A549 (cell line): ENCODE results near the gene CTRB2. TPM values are rescaled to one million over a fixed set of nuclear protein-coding genes. Genes with fewer than 3 reads are reported as not detected.

Experiments
- CEBPB ChIP-seq, 2 experiments: fragments of >200 bp in 1 of 2; sonication (Bioruptor Twin) in 1 of 2; formaldehyde crosslinking in 1 of 2; IDR thresholded peaks; 2 replicates each; pipeline ENCODE4 v1.6.1; 2012 to 2016
- GATA3 ChIP-seq: IDR thresholded peaks from 2 replicates; pipeline ENCODE4 v1.6.1; 2012; ENCODE audit warnings: borderline replicate concordance
- HOXB13 ChIP-seq: fragments of 250-450 bp; sonication (Bioruptor Pico); IDR thresholded peaks from 2 replicates; pipeline ENCODE4 v1.5.0; 2020; ENCODE audit warnings: low read depth, mild to moderate bottlenecking, moderate library complexity
- JUN ChIP-seq, 2 experiments: fragments of >200 bp; sonication (Bioruptor Twin); formaldehyde crosslinking; IDR thresholded peaks; 2 replicates in 1 of 2; 3 replicates in 1 of 2; pipeline ENCODE4 v1.6.1; 2016 to 2017
- KDM5A ChIP-seq: fragments of 200-600 bp; sonication (generic); IDR thresholded peaks from 2 replicates; pipeline ENCODE4 v1.6.1; 2016; ENCODE audit warnings: antibody characterized with exemption, mild to moderate bottlenecking
- ZNF302 ChIP-seq: fragments of 250-450 bp; sonication (Bioruptor Pico); IDR thresholded peaks from 2 replicates; pipeline ENCODE4 v1.9.0; 2021; ENCODE audit warnings: inconsistent platforms, mild to moderate bottlenecking, moderate library complexity
- polyA plus RNA-seq, 4 experiments: library from polyadenylated mRNA; depleted of rRNA in 3 of 4; stranded (reverse); fragments of >200 nt; fragmentation: RNase III in 1 of 4; extraction: RNeasy Plus Mini Kit Qiagen cat#74134 plus additional on column Dnase treatment in 1 of 4; gene quantifications; 2 replicates in 3 of 4; 3 replicates in 1 of 4; pipeline ENCODE4 v1.2.3, GENCODE V29; 2011 to 2017
- TF ChIP-seq, protein P1 (sequence below): fragments of >200 bp; sonication (Bioruptor Twin); formaldehyde crosslinking; IDR thresholded peaks from 3 replicates; pipeline ENCODE4 v1.6.1; 2016

CTRB2 gene
- polyA plus RNA-seq, 2 of the 4 experiments (the other 2 are of a cell fraction) = not detected

DNA sequence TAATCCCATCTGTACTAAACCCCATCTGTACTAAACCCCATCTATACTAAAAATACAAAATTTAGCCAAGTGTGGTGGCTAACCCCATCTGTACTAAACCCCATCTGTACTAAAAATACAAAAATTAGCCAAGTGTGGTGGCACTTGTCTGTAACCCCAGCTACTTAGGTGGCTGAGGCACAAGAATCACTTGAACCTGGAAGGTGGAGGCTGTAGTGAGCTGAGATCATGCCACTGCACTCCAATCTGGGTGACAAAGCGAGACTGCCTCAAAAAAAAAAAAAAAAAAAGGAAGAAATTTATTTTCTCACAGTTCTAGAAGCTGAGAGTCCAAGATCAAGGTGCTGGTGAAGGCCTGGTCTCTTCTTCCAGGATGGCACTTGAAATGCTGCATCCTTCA is 46.6 kb downstream of the CTRB2 start (continued):
- TF ChIP-seq, protein P1, sequence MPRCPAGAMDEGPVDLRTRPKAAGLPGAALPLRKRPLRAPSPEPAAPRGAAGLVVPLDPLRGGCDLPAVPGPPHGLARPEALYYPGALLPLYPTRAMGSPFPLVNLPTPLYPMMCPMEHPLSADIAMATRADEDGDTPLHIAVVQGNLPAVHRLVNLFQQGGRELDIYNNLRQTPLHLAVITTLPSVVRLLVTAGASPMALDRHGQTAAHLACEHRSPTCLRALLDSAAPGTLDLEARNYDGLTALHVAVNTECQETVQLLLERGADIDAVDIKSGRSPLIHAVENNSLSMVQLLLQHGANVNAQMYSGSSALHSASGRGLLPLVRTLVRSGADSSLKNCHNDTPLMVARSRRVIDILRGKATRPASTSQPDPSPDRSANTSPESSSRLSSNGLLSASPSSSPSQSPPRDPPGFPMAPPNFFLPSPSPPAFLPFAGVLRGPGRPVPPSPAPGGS = no peak
- TF ChIP-seq GATA3 (no peak), CEBPB (IDR thresholded peaks at IDR 0.05) (no peak), JUN (IDR thresholded peaks at IDR 0.05) (no peak), HOXB13 (CRISPR knock-in tag) (no peak), ZNF302 (CRISPR knock-in tag) (no peak), KDM5A (no peak)

Other genes with a start within 250 kb of the CTRB2 start
- gene WDR59, start 222.0 kb downstream of the CTRB2 start, polyA plus RNA-seq (2011; rRNA removed) = 52.2 and 57.2 TPM in 2 replicates
- gene WDR59, start 222.0 kb downstream of the CTRB2 start, polyA plus RNA-seq (2017; fragmentation: RNase III; extraction: RNeasy Plus Mini Kit Qiagen cat#74134 plus additional on column Dnase treatment) = 31.4 to 40.8 TPM (median 33.4 TPM) in 3 replicates
- gene ZNRF1, start 208.1 kb downstream of the CTRB2 start, polyA plus RNA-seq (2011; rRNA removed) = 21.4 and 22.6 TPM in 2 replicates
- gene ZNRF1, start 208.1 kb downstream of the CTRB2 start, polyA plus RNA-seq (2017; fragmentation: RNase III; extraction: RNeasy Plus Mini Kit Qiagen cat#74134 plus additional on column Dnase treatment) = 18.6 to 19.8 TPM (median 19.2 TPM) in 3 replicates
- 0.79 and 0.90 TPM in 2 replicates for gene LDHD, start 90.4 kb downstream of the CTRB2 start, polyA plus RNA-seq (2011; rRNA removed)
- gene LDHD, start 90.4 kb downstream of the CTRB2 start, polyA plus RNA-seq (2017; fragmentation: RNase III; extraction: RNeasy Plus Mini Kit Qiagen cat#74134 plus additional on column Dnase treatment) = 0.83 to 1.3 TPM (median 1.1 TPM) in 3 replicates
- 14.0 and 16.1 TPM in 2 replicates for gene ZFP1, start 58.6 kb downstream of the CTRB2 start, polyA plus RNA-seq (2011; rRNA removed)
- gene ZFP1, start 58.6 kb downstream of the CTRB2 start, polyA plus RNA-seq (2017; fragmentation: RNase III; extraction: RNeasy Plus Mini Kit Qiagen cat#74134 plus additional on column Dnase treatment) = 12.1 to 14.4 TPM (median 13.3 TPM) in 3 replicates
- gene CTRB1, start 11.8 kb upstream of the CTRB2 start, polyA plus RNA-seq (2011; rRNA removed) = not detected in 2 replicates
- not detected in 3 replicates for gene CTRB1, start 11.8 kb upstream of the CTRB2 start, polyA plus RNA-seq (2017; fragmentation: RNase III; extraction: RNeasy Plus Mini Kit Qiagen cat#74134 plus additional on column Dnase treatment)
- 8.3 and 10.2 TPM in 2 replicates for gene BCAR1, start 44.5 kb upstream of the CTRB2 start, polyA plus RNA-seq (2011; rRNA removed)
- 34.2 to 35.9 TPM (median 35.8 TPM) in 3 replicates for gene BCAR1, start 44.5 kb upstream of the CTRB2 start, polyA plus RNA-seq (2017; fragmentation: RNase III; extraction: RNeasy Plus Mini Kit Qiagen cat#74134 plus additional on column Dnase treatment)
- gene CFDP1, start 226.3 kb upstream of the CTRB2 start, polyA plus RNA-seq (2011; rRNA removed) = 47.2 and 70.2 TPM in 2 replicates
- gene CFDP1, start 226.3 kb upstream of the CTRB2 start, polyA plus RNA-seq (2017; fragmentation: RNase III; extraction: RNeasy Plus Mini Kit Qiagen cat#74134 plus additional on column Dnase treatment) = 50.9 to 72.8 TPM (median 71.6 TPM) in 3 replicates